ENCODE data around the gene ZNF710. TPM values are rescaled to one million over a fixed set of nuclear protein-coding genes. Genes with fewer than 3 reads are reported as not detected.
"Not testable (repeated sequence)": the region's sequence is repeated elsewhere in the genome, so short reads cannot be mapped to it uniquely, and the experiment has no call there.

Gene ZNF710
- polyA plus RNA-seq, 5 donors: 28.9 to 41.5 (median 33.5) TPM

DNA sequence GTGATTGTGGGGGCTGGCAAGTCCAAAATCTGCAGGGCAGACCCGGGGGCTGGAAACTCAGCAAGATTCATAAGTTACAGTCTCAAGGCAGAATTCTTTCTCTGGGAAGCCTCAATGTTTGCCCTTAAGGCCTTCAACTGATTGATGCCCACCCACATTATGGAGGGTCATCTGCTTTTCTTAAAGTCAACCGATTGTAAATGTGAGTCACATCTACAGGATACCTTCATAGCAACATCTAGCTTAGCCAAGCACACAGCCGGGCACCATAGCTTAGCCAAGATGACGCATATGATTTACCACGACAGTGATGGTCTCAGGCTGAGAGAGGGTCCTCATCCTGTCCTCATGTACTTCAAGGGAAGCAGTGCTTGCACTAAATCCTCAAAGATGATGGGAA lies 57.7 kb downstream of the ZNF710 start:
- DNase-seq: no peak

- DNase-seq: peak in 1 of 2 donors; percentile 36
Measured at GRCh38 chr15:90059208-90059985, 58.3 kb downstream of the ZNF710 start.

DNA sequence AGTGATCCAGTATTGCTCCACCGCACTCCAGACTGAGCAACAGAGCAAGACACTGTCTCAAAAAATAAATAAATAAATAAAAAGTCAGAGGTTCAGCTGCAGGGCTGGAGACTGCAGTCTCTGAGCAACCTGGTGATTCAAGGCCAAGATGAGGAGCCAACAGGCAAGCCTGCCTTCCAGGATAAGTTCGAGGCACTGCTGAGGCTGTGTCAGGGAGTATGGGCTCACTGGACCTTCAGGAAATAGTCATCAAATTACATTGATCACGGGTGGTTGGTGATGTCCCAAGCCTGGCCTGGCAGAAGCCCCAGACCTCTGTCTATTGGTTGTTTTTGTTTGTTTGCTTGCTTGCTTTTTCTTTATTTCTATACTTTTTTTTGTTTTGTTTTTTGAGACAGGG lies 59.7 kb downstream of the ZNF710 start:
- DNase-seq: no peak

DNA sequence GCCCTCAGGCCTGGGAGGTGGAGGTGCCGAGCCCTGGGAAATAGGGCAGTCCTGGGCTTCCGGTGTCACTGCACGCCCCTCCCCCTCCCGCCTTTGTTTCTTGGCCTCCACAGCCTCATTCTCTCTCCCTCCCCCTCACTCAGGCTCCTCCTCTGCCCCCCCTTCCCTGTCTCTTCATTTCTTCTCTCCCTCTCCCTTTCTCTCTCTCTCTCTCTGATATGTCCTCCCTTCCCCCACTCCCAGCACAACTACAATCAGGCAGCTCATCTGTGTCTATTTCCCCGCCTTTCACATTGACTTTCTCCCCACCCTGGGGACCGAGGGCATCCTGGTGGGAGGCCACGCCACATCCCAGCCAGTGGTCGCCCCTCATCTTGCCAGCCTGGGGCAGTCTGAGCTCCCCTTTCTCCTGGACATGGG lies 60.9 kb downstream of the ZNF710 start:
- peak; percentile 70 to 71 for DNase-seq

GRCh38 chr15:90062462-90062932 lies 61.4 kb downstream of the ZNF710 start:
- peak; percentile 58 to 67 for DNase-seq

DNA sequence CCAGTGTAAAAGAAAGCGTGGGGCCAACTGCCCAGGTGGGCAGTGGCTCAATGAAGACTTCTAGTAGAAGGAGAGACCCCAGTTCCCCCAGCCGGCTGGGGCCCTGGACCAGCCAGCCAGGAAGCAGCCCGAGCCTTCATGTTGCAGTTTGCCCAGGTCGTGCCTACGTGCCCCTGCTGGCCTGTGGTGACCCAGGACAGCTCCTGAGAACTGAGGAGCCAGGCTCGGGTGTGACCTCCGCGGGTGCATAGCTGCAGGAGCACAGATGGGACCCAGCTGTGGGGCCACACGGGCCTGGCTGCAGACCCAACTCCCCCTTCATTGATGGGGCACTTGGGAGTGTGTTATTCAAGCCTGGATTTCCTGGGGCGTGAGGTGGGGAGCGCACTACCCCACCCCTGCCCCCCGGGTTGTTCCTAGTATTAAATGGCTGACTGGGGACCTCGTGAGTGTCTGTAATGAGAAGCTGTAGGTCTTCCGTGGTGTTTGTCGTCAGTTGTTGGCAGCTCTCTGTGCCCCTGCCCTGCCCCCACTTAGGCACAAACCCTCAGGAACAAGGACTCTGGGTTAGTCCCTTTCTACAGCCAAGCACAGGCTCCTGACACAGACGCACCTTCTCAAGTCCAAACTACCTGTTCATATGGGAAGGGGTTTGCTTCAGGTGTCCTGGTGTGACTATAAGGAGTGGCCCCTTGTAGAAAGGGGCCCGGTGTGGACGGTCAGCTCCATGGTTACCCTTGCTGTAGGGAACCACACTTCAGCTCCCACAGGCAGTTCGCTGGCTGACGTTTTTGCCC lies 62.0 kb downstream of the ZNF710 start:
- DNase-seq: peak in 1 of 2 donors; percentile 34

DNA sequence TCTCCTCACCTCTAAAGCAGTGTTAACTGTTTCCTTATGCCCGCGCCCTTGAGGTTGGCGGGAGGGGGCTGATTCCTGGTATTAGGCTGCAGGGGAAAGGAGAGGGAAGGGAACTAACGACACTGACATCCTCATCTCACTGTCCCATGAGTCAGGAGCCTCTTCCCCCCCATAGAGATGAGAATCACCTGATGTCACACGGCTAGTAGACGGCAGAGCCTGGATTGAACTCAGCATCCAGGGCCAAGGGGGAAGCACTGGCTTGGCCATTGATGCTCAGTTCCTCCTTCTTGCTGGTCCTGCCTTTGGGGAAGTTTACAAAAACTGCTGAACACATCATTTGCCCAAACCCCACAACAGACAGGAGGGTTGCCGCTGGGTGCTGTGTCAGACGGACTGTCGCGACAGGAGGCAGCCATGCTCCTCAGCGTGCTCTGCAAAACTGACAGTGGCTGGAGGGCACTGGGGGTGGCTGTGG lies 62.7 kb downstream of the ZNF710 start:
- no peak for DNase-seq

GRCh38 chr15:90064911-90065681 lies 64.0 kb downstream of the ZNF710 start:
- DNase-seq: no peak

GRCh38 chr15:90065682-90066049 lies 64.5 kb downstream of the ZNF710 start:
- no peak for DNase-seq

DNA sequence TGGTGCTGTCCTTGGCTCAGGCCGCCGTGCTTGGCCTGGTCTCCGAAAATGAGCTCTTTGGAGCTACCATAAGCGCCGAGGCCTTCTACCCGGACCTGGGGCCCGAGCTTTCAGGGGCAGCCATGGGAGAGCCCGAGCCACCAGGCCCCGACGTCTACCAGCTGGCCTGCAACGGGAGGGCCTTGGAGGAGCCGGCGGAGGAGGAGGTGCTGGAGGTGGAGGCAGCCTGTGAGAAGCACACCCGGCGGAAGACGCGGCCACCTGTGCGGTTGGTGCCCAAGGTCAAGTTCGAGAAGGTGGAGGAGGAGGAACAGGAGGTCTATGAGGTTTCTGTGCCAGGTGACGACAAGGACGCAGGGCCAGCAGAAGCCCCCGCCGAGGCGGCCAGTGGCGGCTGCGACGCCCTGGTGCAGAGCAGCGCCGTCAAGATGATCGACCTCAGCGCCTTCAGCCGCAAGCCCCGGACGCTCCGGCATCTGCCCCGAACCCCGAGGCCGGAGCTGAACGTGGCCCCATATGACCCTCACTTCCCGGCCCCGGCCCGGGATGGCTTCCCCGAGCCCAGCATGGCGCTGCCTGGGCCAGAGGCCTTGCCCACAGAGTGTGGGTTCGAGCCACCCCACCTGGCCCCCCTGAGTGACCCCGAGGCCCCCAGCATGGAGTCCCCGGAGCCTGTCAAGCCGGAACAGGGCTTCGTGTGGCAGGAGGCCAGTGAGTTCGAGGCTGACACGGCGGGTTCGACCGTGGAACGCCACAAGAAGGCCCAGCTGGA lies 66.2 kb downstream of the ZNF710 start:
- no peak for DNase-seq

DNA sequence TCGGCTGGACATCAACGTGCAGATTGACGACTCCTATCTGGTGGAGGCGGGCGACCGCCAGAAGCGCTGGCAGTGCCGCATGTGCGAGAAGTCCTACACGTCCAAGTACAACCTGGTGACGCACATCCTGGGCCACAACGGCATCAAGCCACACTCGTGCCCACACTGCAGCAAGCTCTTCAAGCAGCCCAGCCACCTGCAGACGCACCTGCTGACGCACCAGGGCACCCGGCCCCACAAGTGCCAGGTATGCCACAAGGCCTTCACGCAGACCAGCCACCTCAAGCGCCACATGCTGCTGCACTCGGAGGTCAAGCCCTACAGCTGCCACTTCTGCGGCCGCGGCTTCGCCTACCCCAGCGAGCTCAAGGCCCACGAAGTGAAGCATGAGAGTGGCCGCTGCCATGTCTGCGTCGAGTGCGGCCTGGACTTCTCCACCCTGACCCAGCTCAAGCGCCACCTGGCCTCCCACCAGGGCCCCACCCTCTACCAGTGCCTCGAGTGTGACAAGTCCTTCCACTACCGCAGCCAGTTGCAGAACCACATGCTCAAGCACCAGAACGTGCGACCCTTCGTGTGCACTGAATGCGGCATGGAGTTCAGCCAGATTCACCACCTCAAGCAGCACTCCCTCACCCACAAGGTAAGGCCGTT lies 67.0 kb downstream of the ZNF710 start:
- DNase-seq: no peak

DNA sequence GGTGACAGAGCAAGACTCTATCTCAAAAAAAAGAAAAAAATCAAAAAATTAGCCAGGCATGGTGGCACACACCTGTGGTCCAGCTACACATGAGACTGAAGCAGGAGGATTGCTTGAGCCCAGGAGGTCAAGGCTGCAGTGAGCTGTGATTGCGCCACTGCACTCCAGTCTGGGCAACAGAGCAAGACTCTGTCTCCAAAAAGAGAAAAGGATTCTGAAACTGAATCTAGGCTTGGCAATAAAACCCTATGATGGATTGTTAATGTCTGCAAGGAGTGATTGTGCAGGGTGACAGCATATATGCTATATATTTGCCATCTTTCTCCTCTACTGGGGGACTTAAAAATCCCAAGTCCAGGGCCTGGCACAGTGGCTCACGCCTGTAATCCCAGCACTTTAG lies 69.5 kb downstream of the ZNF710 start:
- DNase-seq: not testable (repeated sequence)

DNA sequence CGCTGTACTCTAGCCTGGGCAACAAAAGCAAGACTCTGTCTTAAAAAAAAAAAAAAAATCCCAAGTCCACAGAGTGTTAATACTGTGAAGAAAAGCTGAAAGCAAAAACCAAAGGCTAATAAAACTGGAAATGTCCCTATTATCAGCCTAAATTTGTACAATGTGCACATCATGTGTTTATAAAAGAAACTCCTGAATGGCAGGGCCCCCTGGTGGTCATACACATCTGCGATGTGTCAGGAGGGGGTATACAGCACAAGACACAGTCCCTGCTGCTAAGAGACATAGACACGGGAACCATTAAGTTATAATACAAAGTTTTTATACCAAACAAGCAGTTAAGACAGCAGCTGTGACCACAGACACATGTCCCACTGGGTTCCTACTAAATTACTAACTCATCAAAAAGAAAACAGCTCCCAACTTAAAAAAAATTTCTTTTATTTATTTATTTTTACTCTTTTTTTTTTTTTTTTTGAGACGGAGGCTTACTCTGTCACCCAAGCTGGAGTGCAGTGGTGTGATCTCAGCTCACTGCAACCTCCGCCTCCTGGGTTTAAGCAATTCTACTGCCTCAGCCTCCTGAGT lies 70.2 kb downstream of the ZNF710 start:
- DNase-seq: peak; percentile 62 to 75

DNA sequence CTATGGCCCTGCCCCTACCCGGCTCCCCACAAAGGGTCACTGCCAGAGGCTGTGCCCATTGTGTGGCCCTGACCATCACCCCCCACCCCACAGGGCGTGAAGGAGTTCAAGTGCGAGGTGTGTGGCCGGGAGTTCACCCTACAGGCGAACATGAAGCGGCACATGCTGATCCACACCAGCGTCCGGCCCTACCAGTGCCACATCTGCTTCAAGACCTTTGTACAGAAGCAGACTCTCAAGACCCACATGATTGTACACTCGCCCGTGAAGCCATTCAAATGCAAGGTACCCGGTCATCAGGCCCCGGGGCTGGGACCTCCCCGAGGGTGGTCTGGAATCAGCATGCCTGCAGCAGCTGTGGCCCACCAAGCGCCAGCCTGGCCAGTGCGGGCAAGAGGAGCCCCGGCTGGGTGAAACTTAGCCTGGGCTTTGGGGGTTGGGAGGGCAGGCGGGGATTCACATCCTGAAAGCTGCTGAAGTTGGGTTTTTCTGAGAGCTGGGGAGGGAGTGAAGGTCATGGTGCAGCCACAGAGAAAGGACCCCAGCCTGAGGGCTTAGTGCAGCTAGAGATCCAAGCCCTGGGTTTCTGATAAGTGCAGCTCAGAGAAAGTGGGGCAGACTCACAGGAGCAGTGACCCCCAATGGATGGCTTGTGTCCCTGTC lies 72.0 kb downstream of the ZNF710 start:
- no peak for DNase-seq

DNA sequence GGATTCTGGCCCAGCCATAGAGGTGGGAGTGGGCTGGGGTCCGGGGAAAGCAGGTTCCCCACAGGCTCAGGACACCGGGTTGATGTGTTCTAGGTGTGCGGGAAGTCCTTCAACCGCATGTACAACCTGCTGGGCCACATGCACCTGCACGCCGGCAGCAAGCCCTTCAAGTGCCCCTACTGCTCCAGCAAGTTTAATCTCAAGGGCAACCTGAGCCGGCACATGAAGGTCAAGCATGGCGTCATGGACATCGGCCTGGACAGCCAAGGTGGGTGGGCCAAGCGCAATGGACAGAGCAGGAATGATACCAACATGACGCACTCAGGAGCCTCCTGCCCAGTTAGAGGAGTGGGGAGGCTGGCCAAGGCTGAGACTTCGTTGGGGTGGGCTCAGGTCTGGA lies 72.9 kb downstream of the ZNF710 start:
- DNase-seq: no peak

GRCh38 chr15:90074916-90075315 lies 73.8 kb downstream of the ZNF710 start:
- no peak for DNase-seq

GRCh38 chr15:90075420-90076289 lies 74.5 kb downstream of the ZNF710 start:
- DNase-seq: no peak

DNA sequence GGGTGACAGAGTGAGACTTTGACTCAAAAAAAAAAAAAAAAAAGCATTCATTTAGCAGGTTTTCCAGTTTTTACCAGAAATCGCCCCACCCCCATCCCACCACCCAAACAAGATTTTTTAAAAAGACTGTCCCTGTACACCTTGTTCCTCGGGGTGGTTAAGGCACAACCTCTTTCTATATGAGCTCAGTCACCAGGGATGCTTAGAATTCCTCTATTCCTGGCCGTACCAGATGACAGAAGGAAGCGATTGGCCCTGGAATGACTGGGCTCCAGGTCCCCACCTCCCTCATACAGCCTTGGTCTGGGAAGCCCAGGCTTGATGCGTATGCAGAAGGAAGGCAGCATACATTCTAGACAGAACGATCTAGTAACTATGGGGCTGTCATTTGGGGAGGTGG lies 75.6 kb downstream of the ZNF710 start:
- no peak for DNase-seq

- no peak for DNase-seq
Measured at GRCh38 chr15:90078965-90079364, 77.8 kb downstream of the ZNF710 start.
